HepG2 (cell line): Measurements from ENCODE around the gene SETD5. TPM values are rescaled to one million over a fixed set of nuclear protein-coding genes. Genes with fewer than 3 reads are reported as not detected.

Experiments used
- ATAC-seq: fragments of 200-7000 bp; cut with Tn5 transposase; 3 replicates; pipeline ENCODE4 v1.9.1; 2020; ENCODE audit warnings: mild to moderate bottlenecking, moderate library complexity
- BruUV-seq: library from RNA; stranded (reverse); fragments of 400-500 nt; replicated peaks from 2 replicates; lab custom pipeline; 2021; lab: Mats Ljungman, UMichigan
- CTCF ChIA-PET: fragments of 300-600 bp; formaldehyde crosslinking; extraction: SDS; loops from one replicate; lab custom pipeline; 2021; ENCODE audit warnings: low total read pairs, inconsistent platforms, low intra/inter-chr PET ratio; lab: Yijun Ruan, JAX
- POLR2A ChIA-PET: fragments of 350-600 bp; sonication (Branson Sonifier 250); formaldehyde crosslinking; loops from one replicate; lab custom pipeline; 2020; ENCODE audit warnings: antibody characterized with exemption, inconsistent platforms; lab: Yijun Ruan, JAX
- DNase-seq: peaks from one replicate; pipeline ENCODE4 v3.0.0-alpha.2; 2015; ENCODE audit warnings: low spot score
- FAIRE-seq: peaks from 3 replicates; lab custom pipeline; 2011; peaks lifted over from hg19 to GRCh38; lab: Jason Lieb, UNC
- H2AFZ ChIP-seq: one replicate; pipeline ENCODE4 v1.6.1; 2011; ENCODE audit warnings: low read length, inconsistent platforms
- H3K27ac ChIP-seq: fragments of 300-600 bp; 3 replicates; pipeline ENCODE4 v1.8.0; 2011; ENCODE audit warnings: mixed run types, mild to moderate bottlenecking, mixed read lengths, low read length, inconsistent platforms; ENCODE audit not compliant: insufficient read depth; ENCODE audit errors: extremely low read length
- H3K27me3 ChIP-seq, 2 experiments: fragments of 200-600 bp in 1 of 2; 2 replicates in 1 of 2; 3 replicates in 1 of 2; pipeline versions ENCODE4 v1.6.0 to v1.8.0; 2011; ENCODE audit warnings: low read length in 2 of 2, mild to moderate bottlenecking in 2 of 2, moderate library complexity in 2 of 2, inconsistent platforms in 1 of 2; ENCODE audit not compliant: insufficient read depth in 2 of 2, control insufficient read depth in 1 of 2
- H3K36me3 ChIP-seq, 2 experiments: fragments of 200-600 bp in 1 of 2; replicated peaks in 1 of 2; 2 replicates in 1 of 2; 3 replicates in 1 of 2; pipeline versions ENCODE4 v1.5.1 to v1.8.0; 2011; ENCODE audit warnings: low read length in 2 of 2, inconsistent platforms in 1 of 2; ENCODE audit not compliant: insufficient read depth in 2 of 2, control insufficient read depth in 1 of 2
- H3K4me1 ChIP-seq: 2 replicates; pipeline ENCODE4 v1.5.1; 2012; ENCODE audit warnings: low read length, inconsistent platforms; ENCODE audit not compliant: insufficient read depth
- H3K4me2 ChIP-seq: 2 replicates; pipeline ENCODE4 v1.6.0; 2011; ENCODE audit warnings: low read depth, low read length, inconsistent platforms
- H3K4me3 ChIP-seq, 3 experiments: fragments of 200-600 bp in 1 of 3; sonication (generic), shearing (Covaris generic) in 1 of 3; replicated peaks in 1 of 3; 2 replicates each; pipeline ENCODE4 v1.5.1; 2011 to 2016; ENCODE audit warnings: low read length in 3 of 3, inconsistent platforms in 2 of 3, low read depth in 2 of 3, mild to moderate bottlenecking in 2 of 3, control low read depth in 1 of 3, mixed read lengths in 1 of 3; ENCODE audit not compliant: insufficient read depth in 1 of 3
- H3K79me2 ChIP-seq: one replicate; pipeline ENCODE4 v1.6.1; 2011; ENCODE audit warnings: low read length, inconsistent platforms; ENCODE audit not compliant: insufficient read depth
- H3K9ac ChIP-seq: 2 replicates; pipeline ENCODE4 v1.6.0; 2011; ENCODE audit warnings: mild to moderate bottlenecking, low read depth, low read length, inconsistent platforms; ENCODE audit not compliant: insufficient read depth
- H3K9me3 ChIP-seq: 2 replicates; pipeline ENCODE4 v1.5.1; 2012; ENCODE audit warnings: mild to moderate bottlenecking, low read length
- H4K20me1 ChIP-seq: 2 replicates; pipeline ENCODE4 v1.6.0; 2011; ENCODE audit warnings: inconsistent platforms, mild to moderate bottlenecking, low read length, moderate library complexity; ENCODE audit not compliant: insufficient read depth
- FOXP1 ChIP-seq, 2 experiments: fragments of 450-650 bp in 1 of 2; IDR thresholded peaks; 2 replicates each; pipeline ENCODE4 v1.6.1; 2017 to 2018; ENCODE audit warnings: antibody characterized with exemption in 1 of 2
- GLI4 ChIP-seq: sonication (generic); formaldehyde crosslinking; IDR thresholded peaks from 2 replicates; pipeline ENCODE4 v1.5.1; 2020; ENCODE audit warnings: missing genetic modification reagents, mild to moderate bottlenecking, moderate library complexity, borderline replicate concordance
- IRF2 ChIP-seq: IDR thresholded peaks from 2 replicates; pipeline ENCODE4 v1.6.1; 2018; ENCODE audit warnings: missing genetic modification reagents, missing compliant biosample characterization
- KDM5A ChIP-seq: fragments of 200-600 bp; sonication (generic); IDR thresholded peaks from 2 replicates; pipeline ENCODE4 v1.7.0; 2018; ENCODE audit warnings: antibody characterized with exemption, mild to moderate bottlenecking, low read length, borderline replicate concordance
- POLR2AphosphoS5 ChIP-seq: IDR thresholded peaks from 2 replicates; pipeline ENCODE4 v1.6.1; 2012; ENCODE audit warnings: low read depth, low read length
- RBM39 ChIP-seq: fragments of 200-400 bp; formaldehyde crosslinking; IDR thresholded peaks from one replicate; pipeline ENCODE4 v1.6.1; 2018; ENCODE audit warnings: antibody characterized with exemption, mild to moderate bottlenecking, low read depth, low read length; ENCODE audit not compliant: poor library complexity, severe bottlenecking
- SKI ChIP-seq: fragments of 450-650 bp; IDR thresholded peaks from one replicate; pipeline ENCODE4 v1.6.1; 2018; ENCODE audit warnings: mild to moderate bottlenecking; ENCODE audit not compliant: partially characterized antibody
- ZNF441 ChIP-seq: sonication (generic); formaldehyde crosslinking; IDR thresholded peaks from 2 replicates; pipeline ENCODE4 v1.7.0; 2021; ENCODE audit warnings: missing genetic modification reagents, borderline replicate concordance
- ZNF782 ChIP-seq: sonication (generic); formaldehyde crosslinking; IDR thresholded peaks from 2 replicates; pipeline ENCODE4 v1.4.0; 2020; ENCODE audit warnings: missing genetic modification reagents, mild to moderate bottlenecking, borderline replicate concordance
- WGBS: methylation state at CpG from one replicate; pipeline ENCODE4 v1.1.6; 2017; ENCODE audit warnings: low lambda C conversion rate; 5-methylcytosine and 5-hydroxymethylcytosine counted together
- in situ Hi-C: cut with HindIII; loops from 2 replicates; pipeline ENCODE4 v1.10.0; 2017; ENCODE audit warnings: low pct_unique_long_range_greater_than_20kb; ENCODE audit not compliant: extremely low pct_ligation_motif_present
- intact Hi-C: fragments of 100-400 bp; cut with micrococcal nuclease; formaldehyde crosslinking; loops from one replicate; pipeline ENCODE4 v1.10.0; 2022; ENCODE audit not compliant: unreplicated experiment
- polyA plus RNA-seq, 8 experiments: library from polyadenylated mRNA; depleted of rRNA in 3 of 8; stranded (reverse) in 7 of 8; unstranded in 1 of 8; fragments of >200 nt; fragmentation: Illumina TruSeq in 4 of 8; extraction: Trizol in 4 of 8; gene quantifications; 2 replicates each; pipeline versions ENCODE4 v1.2.1 to v1.2.3, GENCODE V29; 2011 to 2016; ENCODE audit warnings: low read depth in 4 of 8, missing spikeins in 1 of 8, mixed read lengths in 1 of 8; ENCODE audit not compliant: insufficient read depth in 1 of 8
- total RNA-seq, 5 experiments: library from RNA; depleted of rRNA; stranded (reverse); fragments of >200 nt; fragmentation: Illumina TruSeq; extraction: Trizol; gene quantifications; 2 replicates each; pipeline ENCODE4 v1.2.3, GENCODE V29; 2016; ENCODE audit warnings: low read depth in 1 of 5
- TF ChIP-seq, protein P1 (sequence below): sonication (generic); IDR thresholded peaks from 2 replicates; pipeline ENCODE4 v1.6.1; 2016; ENCODE audit warnings: low read depth, borderline replicate concordance

The SETD5 gene
- total and polyA plus RNA-seq, 2 of the 13 experiments (the other 11 are each of a cell fraction or from before 2014, with no cell fraction given) = 46.8 to 95.8 TPM

DNA sequence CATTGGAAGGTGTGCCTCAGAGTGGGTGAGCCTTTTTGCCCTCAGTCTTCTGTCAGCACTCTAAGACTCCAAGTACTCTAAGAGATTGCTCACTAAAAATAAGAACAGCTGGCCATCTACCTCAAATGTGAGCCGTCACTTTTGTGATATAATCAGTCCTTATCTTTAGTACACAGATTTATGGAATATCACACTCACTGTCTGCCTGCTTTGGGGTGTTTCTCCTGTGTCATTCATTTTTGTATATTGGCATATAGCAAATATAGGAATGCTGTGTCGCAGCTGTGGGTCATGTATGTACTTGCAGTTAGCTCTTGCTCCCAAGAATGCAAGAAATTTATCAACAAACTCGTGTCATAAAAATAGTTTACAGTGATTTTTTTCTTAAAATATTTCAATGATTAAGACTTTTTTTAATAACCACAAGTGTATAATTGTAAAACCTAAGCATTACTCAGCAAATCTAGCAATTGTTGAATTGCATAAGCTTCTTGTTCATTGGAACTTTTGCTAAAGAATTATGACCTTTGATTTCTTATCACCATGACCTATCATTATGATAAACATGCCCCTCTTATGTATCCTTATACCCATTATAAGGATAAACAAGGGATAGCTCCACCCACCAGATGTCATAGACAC lies 18.8 kb downstream of the SETD5 start:
- ATAC-seq = no peak
- Histone ChIP-seq H2AFZ (no peak overlapping the region), H3K27me3 (no peaks in the 10 kb centered on the region), H3K4me3 (no peak overlapping the region), H3K4me1 (peaks cover 86% of the 10 kb centered on the region)
- CTCF ChIA-PET = no interaction called here
- in situ Hi-C loops = no loop called here
- no TSS peak for BruUV-seq
- TF ChIP-seq RBM39 = no peak
- no peak for TF ChIP-seq ZNF782 (CRISPR knock-in tag)
- no peak for TF ChIP-seq ZNF441 (CRISPR knock-in tag)
- TF ChIP-seq POLR2AphosphoS5 = no peak
- no peak for TF ChIP-seq FOXP1 (IDR thresholded peaks at IDR 0.05)
- no peak for TF ChIP-seq FOXP1 (CRISPR knock-in tag; IDR thresholded peaks at IDR 0.05)
- TF ChIP-seq GLI4 (CRISPR knock-in tag) = no peak
- TF ChIP-seq SKI = no peak
- TF ChIP-seq, protein P1, sequence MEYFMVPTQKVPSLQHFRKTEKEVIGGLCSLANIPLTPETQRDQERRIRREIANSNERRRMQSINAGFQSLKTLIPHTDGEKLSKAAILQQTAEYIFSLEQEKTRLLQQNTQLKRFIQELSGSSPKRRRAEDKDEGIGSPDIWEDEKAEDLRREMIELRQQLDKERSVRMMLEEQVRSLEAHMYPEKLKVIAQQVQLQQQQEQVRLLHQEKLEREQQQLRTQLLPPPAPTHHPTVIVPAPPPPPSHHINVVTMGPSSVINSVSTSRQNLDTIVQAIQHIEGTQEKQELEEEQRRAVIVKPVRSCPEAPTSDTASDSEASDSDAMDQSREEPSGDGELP = no peak
- TF ChIP-seq KDM5A = no peak
- TF ChIP-seq IRF2 (CRISPR knock-in tag) = no peak
- TF ChIP-seq, all 625 proteins: peak for 0
- peaks cover 62% of the 10 kb centered on the region for H4K20me1 ChIP-seq
- H3K4me2 ChIP-seq = no peak overlapping the region
- DNase-seq (no peak), FAIRE-seq (no peak)
- intact Hi-C loops = no loop called here
- peaks cover 0 to 16% of the 10 kb centered on the region in 2 experiments; a peak in 3 of 5 replicates for H3K36me3 ChIP-seq
- no peaks in the 10 kb centered on the region for H3K9me3 ChIP-seq
- peaks cover 96% of the 10 kb centered on the region for H3K79me2 ChIP-seq
- peak overlapping the region; percentile 39 for H3K27ac ChIP-seq
- POLR2A ChIA-PET = interaction anchor here (1.3 to 2.2 kb wide), 2 partner anchors 20 to 53 kb away, joined by 3 to 17 read pairs; partner anchors contain the start of genes SETD5 and THUMPD3
- H3K9ac ChIP-seq = no peak overlapping the region
- 82% methylated on average over 3 of the region's 3 CpGs for WGBS
